ENCODE data around the gene MCC.

MCC gene

GRCh38 chr5:113063927-113064326 lies 424.3 kb downstream of the MCC start:
- DNase-seq, result no peak

GRCh38 chr5:113062869-113063508 lies 425.3 kb downstream of the MCC start:
- DNase-seq, result peak; percentile 38

- DNase-seq, result no peak
These were observed 426.1 kb downstream of the MCC start for GRCh38 chr5:113061846-113062780.

DNA sequence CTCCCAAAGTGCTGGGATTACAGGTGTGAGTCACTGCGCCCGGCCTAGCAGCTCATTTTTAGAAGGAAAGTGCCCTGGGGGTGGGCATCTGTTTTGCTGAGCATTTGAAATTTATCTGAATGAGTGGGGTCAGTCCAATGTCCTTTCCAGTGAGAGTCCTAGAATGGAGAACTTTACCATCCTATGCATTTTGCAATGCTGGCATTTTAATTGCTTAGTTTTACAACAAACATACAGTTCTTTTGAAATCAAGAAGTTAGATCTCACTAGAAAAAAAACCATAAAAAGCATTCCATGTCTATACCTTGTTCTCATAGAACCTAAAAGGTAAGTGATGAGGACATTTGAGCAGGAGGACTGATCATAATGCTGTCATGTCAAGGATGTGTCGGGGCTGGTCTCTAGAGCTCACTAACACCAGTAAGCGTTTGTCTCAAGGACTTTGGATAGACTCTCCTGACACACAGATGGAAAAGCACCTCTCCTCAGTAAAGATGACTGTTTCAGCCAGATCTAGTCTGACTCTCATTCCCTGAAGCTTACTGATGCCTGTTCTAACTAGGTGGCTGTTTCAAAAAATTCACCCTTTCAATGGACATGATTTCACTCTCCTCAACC lies 427.7 kb downstream of the MCC start:
- no peak for DNase-seq

GRCh38 chr5:113059232-113060040 lies 428.8 kb downstream of the MCC start:
- DNase-seq, result peak; percentile 67

DNA sequence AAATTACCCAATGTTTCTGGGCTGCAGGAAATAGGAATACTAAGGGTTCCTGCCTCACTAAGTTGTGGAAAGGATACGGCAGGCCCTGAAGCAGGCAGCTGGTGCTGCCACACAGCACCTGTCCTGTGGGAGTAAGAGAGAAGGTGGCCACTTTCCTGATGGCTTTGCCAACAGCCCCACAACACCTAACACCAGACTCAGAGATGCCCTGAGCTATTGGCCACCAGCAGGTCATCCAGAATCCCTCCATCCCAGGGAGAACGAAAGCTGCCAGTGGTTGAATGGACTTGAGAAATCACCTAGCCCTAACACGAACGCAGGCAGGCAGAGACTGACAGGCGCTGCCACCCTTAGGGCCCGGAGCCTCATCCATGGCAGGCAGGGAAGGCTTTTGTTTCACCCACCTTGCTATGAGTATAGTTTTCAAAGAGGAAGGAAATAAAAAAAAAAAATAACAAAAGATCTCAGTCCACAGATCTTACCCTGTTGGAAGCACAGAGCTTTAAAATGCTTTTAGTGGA lies 429.5 kb downstream of the MCC start:
- DNase-seq, result no peak

DNA sequence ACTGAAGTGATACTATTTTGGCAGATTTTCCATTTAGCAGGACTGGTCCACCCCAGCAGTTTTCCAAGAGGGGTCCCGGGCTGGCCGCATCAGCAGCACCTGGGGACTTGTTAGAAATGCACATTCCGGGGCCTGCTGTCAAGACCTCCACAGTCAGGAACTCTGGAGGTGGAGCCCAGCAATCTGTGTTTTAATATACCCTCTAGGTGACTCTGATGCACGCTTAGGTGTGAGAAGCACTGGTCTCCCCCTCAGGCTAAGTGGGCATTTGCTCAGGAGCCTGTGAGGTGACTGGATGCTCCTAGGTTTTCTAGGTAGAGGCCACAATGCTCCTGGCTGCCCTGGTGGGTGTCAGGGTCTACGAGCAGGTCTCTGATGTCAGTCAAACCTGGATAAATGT lies 430.0 kb downstream of the MCC start:
- no peak for DNase-seq

DNA sequence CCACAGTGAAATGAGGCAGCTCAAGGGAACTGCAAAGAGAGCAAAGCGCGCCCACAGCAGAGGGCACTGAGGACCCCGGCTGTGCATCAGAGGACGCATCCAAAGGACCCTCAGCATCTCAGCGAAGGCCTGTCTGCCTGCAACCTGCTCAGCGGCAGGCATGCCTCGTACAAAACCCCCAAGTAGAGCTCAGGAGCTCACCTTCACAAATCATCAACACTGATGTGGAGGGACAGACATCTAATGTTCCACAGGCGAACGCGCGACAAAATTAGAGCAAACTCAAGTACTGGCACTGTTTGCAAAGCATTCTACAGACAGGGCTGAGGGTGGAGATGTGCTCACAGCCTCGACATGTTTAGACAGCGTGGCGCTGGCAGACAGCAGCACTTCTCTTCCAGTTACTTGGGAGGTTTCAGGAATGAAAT lies 430.7 kb downstream of the MCC start:
- DNase-seq, result peak; percentile 8

DNA sequence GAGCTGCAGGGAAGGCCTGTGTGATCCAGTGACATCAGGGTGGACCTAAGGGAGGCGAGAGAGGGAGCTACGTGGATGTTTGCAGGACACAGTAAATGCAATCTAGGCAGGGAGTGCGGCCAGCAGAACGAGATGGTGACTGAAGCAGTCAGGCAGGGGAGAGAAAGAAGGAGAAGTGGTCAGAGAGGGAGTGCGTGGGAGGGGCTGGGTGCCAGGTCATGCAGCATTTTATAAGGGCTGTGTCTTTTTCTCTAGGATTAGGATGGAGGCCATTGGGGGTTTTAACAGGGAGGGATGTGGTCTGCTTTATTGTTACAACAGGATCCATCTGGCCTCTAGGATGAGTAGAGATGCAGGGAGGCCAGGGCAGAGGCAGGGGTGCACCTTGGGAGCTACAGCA lies 431.3 kb downstream of the MCC start:
- DNase-seq, result no peak

DNA sequence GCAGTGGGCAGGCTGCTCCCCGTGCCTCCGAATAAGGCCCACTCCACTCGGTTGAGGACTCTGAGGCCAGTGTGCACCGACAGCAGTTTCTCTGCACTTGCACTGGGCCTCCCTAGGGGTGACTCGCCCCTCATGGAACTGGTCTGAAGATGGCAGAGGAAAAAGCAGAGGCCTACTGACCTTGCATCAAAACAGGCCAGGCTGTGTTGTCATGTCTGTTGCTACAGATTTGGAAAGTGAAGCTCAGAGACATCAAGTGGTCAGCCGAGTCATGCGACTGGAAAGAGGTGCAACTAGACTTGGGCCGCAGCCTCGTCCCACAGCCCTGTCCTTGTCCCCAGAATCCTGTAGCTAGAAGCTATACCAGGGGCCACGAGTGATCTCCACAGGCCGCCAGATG lies 433.4 kb downstream of the MCC start:
- DNase-seq, result no peak

- no peak for DNase-seq
These were observed 434.7 kb downstream of the MCC start for GRCh38 chr5:113053511-113053995.

GRCh38 chr5:113052041-113052795 lies 436.0 kb downstream of the MCC start:
- DNase-seq, result no peak

GRCh38 chr5:113050721-113051382 lies 437.4 kb downstream of the MCC start:
- no peak for DNase-seq

DNA sequence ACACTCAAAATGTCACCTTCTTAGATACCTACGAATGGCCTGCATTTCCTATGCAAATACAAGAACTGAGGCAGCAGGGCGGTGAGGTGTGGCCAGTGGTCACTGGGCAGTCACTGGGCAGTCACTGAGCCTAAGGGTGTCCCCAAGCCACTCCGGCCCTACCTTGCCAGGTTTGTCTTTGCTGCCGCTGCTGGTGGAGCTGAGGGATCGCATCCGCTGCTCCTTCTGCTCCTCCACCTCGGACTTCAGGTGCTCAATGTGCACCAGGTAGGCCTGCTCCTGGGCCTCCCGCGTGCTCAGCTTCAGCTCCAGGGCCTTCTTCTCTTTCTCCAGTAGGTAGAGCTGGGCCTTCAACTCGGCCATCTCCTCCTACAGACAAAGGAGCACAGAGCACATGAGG lies 439.3 kb downstream of the MCC start:
- DNase-seq, result no peak

DNA sequence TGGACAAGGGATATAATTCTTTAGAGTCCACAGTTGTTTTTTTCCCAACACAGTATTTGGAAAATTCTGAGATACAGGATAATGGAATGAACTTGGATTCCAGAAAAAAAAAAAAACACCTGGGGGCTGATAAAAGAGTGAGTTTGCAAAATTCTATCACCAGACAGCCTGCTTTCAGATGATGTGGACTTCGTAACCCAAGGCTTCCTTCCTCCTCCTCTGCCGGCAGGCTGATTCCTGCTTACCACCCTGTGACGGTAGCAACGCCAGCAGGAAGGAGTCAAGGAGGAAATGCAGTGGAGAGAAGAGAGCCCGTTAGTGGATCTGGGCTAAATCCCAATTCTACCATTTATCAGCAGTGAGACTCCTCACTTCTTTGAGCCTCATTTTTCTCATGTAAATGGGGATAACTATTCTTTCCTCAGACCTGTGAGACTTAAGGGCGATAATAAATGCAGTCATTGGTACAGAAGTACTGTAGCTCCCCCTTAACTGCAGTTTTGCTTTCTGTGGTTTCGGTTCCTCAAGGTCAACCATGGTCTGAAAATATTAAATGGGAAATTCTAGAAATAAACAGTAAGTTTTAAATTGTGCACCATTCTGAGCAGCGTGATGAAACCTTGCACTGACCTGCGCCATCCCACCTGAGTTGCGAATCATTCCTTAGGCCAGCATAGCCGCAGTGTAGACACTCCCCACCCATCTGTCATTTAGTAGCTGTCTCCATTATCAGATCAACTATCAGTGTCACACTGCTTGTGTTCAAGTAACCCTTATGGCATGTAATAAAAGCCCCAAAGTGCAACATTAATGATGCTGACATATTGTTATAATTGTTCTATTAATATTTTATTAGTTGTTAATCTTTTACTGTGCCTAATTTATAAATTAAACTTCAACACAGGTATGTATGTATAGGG lies 440.3 kb downstream of the MCC start:
- DNase-seq, result no peak

DNA sequence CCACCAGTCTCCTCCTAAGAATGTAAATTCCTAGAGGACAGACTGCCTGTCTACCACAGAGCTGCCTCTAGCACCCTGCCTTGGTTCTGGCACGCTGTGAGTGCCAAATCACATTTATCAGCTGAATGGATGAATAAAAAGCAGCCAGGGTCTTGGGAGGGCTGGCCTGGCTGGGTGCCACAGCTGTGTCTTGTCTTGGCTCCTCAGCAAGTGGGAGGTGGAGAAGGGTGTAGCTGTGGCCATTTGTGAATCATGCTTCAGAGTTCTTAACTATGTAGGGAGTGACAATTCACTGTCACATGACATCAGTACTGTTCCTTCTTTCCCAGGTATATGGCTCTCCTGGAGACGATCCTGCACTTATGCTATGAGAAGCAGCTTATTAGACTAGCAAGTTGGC lies 441.0 kb downstream of the MCC start:
- no peak for DNase-seq

DNA sequence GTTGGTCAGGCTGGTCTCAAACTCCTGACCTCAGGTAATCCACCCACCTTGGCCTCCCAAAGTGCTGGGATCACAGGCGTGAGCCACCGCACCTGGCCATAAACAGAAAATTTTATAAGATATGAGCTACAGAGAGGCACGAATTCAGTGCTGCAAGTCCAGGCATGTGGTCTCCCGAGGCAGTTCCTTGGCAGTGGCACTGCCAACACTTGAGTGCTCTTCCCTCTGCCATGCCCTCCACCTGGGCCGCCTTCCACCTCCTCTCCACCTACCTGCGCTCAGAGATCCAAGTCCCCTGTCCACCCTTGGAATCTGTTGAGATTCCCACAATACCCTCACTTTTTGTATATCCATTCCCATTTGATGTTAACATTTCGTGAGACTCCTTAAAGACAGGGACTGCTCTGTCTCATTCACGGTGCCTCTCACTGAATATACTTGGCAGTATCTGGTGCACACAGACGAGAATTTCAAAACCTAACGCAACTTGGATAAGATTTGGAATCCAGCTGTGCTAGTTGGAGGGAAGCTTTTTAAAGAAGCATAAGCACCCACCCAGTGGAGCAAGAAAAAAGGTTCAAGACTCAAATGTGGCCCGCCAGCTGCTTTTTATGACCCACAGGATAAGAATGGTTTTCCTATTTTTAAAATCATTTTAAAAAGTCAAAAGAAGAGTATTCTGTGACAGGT lies 443.3 kb downstream of the MCC start:
- DNase-seq, result no peak

DNA sequence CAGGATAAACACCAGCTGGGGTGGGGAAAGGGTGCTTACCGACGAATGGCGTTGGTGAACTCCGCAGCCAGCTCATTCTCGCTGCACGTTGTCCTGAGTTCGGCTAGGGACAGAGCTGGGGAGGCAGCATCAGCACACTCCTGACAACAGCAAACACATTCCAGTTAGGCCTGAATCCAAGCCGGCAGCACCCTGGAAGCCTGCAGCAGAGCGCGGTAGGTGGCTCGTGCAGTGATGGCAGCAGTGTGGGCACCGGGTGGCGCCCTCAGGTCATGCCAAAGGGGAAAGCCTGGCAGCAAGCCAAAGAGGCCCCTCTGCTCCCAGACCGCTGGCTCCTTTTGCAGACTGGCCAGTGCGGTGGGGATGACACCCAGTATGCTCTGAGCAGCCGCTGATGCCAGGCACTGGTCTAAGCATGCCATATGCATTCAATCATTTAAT lies 444.7 kb downstream of the MCC start:
- DNase-seq, result peak; percentile 20

- no peak for DNase-seq
These were observed 445.6 kb downstream of the MCC start for GRCh38 chr5:113042491-113043243.
